OCI-LY1 (cell line): ENCODE results near the gene MPRIP.

Experiments
- EZH2 ChIP-seq: fragments of 200-600 bp; sonication (generic), shearing (Covaris generic); IDR thresholded peaks from 2 replicates; pipeline ENCODE4 v1.8.0; 2017; ENCODE audit warnings: borderline replicate concordance, mixed run types, mild to moderate bottlenecking, antibody characterized with exemption, low read length, moderate library complexity, mixed read lengths
- TF ChIP-seq, protein P1 (sequence below): fragments of 200-600 bp; sonication (generic), shearing (Covaris generic); IDR thresholded peaks from 2 replicates; pipeline ENCODE4 v1.5.1; 2017; ENCODE audit warnings: mild to moderate bottlenecking, antibody characterized with exemption, low read length, moderate library complexity, mixed read lengths

DNA sequence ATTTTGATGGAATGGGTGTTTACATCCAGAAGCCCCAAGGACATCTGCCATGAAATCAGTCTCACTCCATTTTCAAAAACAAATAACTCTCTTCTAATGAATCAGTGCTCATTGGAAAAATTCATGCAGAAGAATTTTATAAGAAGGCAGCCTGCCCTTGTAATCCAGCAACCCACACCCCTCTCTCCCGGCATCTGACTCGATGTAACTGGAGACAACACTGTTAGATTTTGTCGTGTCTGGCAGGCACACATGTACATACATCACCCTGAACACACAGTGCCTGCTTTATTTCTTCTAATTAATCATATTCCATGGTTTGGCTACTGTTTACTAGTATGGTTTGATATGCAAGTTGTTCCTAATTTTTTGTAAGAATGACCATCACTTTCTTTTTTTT, 175.7 kb downstream of the MPRIP start:
- TF ChIP-seq, protein P1, sequence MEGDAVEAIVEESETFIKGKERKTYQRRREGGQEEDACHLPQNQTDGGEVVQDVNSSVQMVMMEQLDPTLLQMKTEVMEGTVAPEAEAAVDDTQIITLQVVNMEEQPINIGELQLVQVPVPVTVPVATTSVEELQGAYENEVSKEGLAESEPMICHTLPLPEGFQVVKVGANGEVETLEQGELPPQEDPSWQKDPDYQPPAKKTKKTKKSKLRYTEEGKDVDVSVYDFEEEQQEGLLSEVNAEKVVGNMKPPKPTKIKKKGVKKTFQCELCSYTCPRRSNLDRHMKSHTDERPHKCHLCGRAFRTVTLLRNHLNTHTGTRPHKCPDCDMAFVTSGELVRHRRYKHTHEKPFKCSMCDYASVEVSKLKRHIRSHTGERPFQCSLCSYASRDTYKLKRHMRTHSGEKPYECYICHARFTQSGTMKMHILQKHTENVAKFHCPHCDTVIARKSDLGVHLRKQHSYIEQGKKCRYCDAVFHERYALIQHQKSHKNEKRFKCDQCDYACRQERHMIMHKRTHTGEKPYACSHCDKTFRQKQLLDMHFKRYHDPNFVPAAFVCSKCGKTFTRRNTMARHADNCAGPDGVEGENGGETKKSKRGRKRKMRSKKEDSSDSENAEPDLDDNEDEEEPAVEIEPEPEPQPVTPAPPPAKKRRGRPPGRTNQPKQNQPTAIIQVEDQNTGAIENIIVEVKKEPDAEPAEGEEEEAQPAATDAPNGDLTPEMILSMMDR = no peak
- TF ChIP-seq EZH2 = no peak
